Lower lobe of right lung (tissue), 2 donors: ENCODE results near the gene CACNA1C. TPM values are rescaled to one million over a fixed set of nuclear protein-coding genes. Genes with fewer than 3 reads are reported as not detected.
"Not testable (repeated sequence)": the region's sequence is repeated elsewhere in the genome, so short reads cannot be mapped to it uniquely, and the experiment has no call there.

Source experiments
- ATAC-seq, 2 donors: fragments of 200-7000 bp; cut with Tn5 transposase; one replicate each; pipeline ENCODE4 v1.9.1; 2020 to 2022; ENCODE audit warnings: mild to moderate bottlenecking in 2 of 2, moderate library complexity in 2 of 2
- DNase-seq: peaks from one replicate; pipeline ENCODE4 v3.0.0-alpha.2; 2020
- H3K27ac ChIP-seq: fragments of 200-600 bp; one replicate; pipeline ENCODE4 v1.8.0; 2022
- H3K27me3 ChIP-seq: fragments of 200-600 bp; one replicate; pipeline ENCODE4 v1.8.0; 2022; ENCODE audit warnings: low read depth
- H3K36me3 ChIP-seq: fragments of 200-600 bp; one replicate; pipeline ENCODE4 v1.8.0; 2022; ENCODE audit warnings: mild to moderate bottlenecking
- H3K4me1 ChIP-seq: fragments of 200-600 bp; one replicate; pipeline ENCODE4 v1.8.0; 2022
- H3K4me3 ChIP-seq: fragments of 200-600 bp; one replicate; pipeline ENCODE4 v1.8.0; 2022; ENCODE audit warnings: mild to moderate bottlenecking
- H3K9me3 ChIP-seq: fragments of 200-600 bp; one replicate; pipeline ENCODE4 v1.8.0; 2022
- CTCF ChIP-seq: fragments of 200-600 bp; IDR thresholded peaks from one replicate; pipeline ENCODE4 v1.8.0; 2022; ENCODE audit warnings: antibody characterized with exemption, mild to moderate bottlenecking
- intact Hi-C: fragments of 100-400 bp; cut with DNase I; formaldehyde crosslinking; loops from one replicate; pipeline ENCODE4 v1.11.0; 2022
- total RNA-seq: library from RNA; stranded (reverse); fragmentation: NEBNext Ultra II Directional; extraction: Animal tissue kit (Norgen Biotek cat#: 25700); gene quantifications from one replicate; pipeline ENCODE4 v1.2.1, GENCODE V29; 2021
- donor health status: DM: no; HTN: yes; CAD: no; lungs with severe emphysema.

CACNA1C gene
- total RNA-seq, 1 donor from 2014 or later = 8.4 TPM

GRCh38 chr12:2488596-2488995 lies 435.8 kb downstream of the CACNA1C start:
- Histone ChIP-seq H3K27ac (no peak overlapping the region), H3K9me3 (no peaks in the 10 kb centered on the region), H3K4me3 (no peak overlapping the region), H3K4me1 (peaks cover 3% of the 10 kb centered on the region), H3K27me3 (no peaks in the 10 kb centered on the region), H3K36me3 (no peaks in the 10 kb centered on the region)
- intact Hi-C loops = no loop called here
- no peak for ATAC-seq
- TF ChIP-seq CTCF = no peak
- DNase-seq = no peak

- ATAC-seq = no peak
- no peak for TF ChIP-seq CTCF
- no peaks in the 10 kb centered on the region for H3K36me3 ChIP-seq
Measured at GRCh38 chr12:2489275-2489674, 436.5 kb downstream of the CACNA1C start.

GRCh38 chr12:2490831-2491230 lies 438.0 kb downstream of the CACNA1C start:
- H3K4me1 ChIP-seq = peaks cover 26% of the 10 kb centered on the region
- no peak overlapping the region for H3K4me3 ChIP-seq
- no peak for ATAC-seq
- H3K36me3 ChIP-seq = no peaks in the 10 kb centered on the region
- H3K27me3 ChIP-seq = no peaks in the 10 kb centered on the region
- DNase-seq = no peak
- no peak for TF ChIP-seq CTCF
- no peaks in the 10 kb centered on the region for H3K9me3 ChIP-seq
- intact Hi-C loops = no loop called here
- H3K27ac ChIP-seq = no peak overlapping the region

More at GRCh38 chr12:2489275-2489674, 436.5 kb downstream of the CACNA1C start:
- no peak overlapping the region for H3K4me3 ChIP-seq
- no peak overlapping the region for H3K27ac ChIP-seq
- H3K4me1 ChIP-seq = peaks cover 10% of the 10 kb centered on the region
- no peaks in the 10 kb centered on the region for H3K9me3 ChIP-seq
- intact Hi-C loops = no loop called here
- H3K27me3 ChIP-seq = no peaks in the 10 kb centered on the region
- no peak for DNase-seq

GRCh38 chr12:2491349-2491748 lies 438.6 kb downstream of the CACNA1C start:
- H3K4me3 ChIP-seq, DNase-seq, H3K27me3 ChIP-seq, H3K36me3 ChIP-seq, H3K27ac ChIP-seq, ATAC-seq, intact Hi-C loops, H3K9me3 ChIP-seq: not testable (repeated sequence)
- peaks cover 29% of the 10 kb centered on the region for H3K4me1 ChIP-seq

GRCh38 chr12:2492236-2492635 lies 439.4 kb downstream of the CACNA1C start:
- Histone ChIP-seq H3K27me3 (no peaks in the 10 kb centered on the region), H3K4me3 (no peak overlapping the region), H3K9me3 (no peaks in the 10 kb centered on the region), H3K27ac (no peak overlapping the region), H3K4me1 (peaks cover 32% of the 10 kb centered on the region), H3K36me3 (no peaks in the 10 kb centered on the region)
- intact Hi-C loops = no loop called here
- no peak for ATAC-seq
- TF ChIP-seq CTCF = no peak
- DNase-seq = no peak

GRCh38 chr12:2493086-2493485 lies 440.3 kb downstream of the CACNA1C start:
- DNase-seq = no peak
- Histone ChIP-seq H3K27ac (no peak overlapping the region), H3K27me3 (no peaks in the 10 kb centered on the region), H3K36me3 (no peaks in the 10 kb centered on the region), H3K4me1 (peaks cover 32% of the 10 kb centered on the region), H3K9me3 (no peaks in the 10 kb centered on the region), H3K4me3 (no peak overlapping the region)
- TF ChIP-seq CTCF = no peak
- no peak for ATAC-seq
- intact Hi-C loops = no loop called here
